OCI-LY3 (cell line): ENCODE results near the gene EEF1AKMT3.

Source experiments
- CTCF ChIP-seq: fragments of 200-600, 300-600 bp; sonication (generic); IDR thresholded peaks from 2 replicates; pipeline ENCODE4 v1.5.1; 2014; ENCODE audit warnings: antibody characterized with exemption, low read length, low read depth
- EZH2phosphoT487 ChIP-seq: fragments of 200-600 bp; shearing (Covaris generic); IDR thresholded peaks from 2 replicates; pipeline ENCODE4 v1.6.1; 2018; ENCODE audit warnings: antibody characterized with exemption, mixed run types, low read depth

GRCh38 chr12:57811028-57811755 is 38.8 kb downstream of the EEF1AKMT3 start:
- TF ChIP-seq CTCF: no peak
- no peak for TF ChIP-seq EZH2phosphoT487
